T-helper 9 cell (primary cell): ENCODE results near the gene PARM1.

Experiments used
- DNase-seq: peaks from one replicate; pipeline ENCODE4 v3.0.0-alpha.2; 2020

PARM1 gene

DNA sequence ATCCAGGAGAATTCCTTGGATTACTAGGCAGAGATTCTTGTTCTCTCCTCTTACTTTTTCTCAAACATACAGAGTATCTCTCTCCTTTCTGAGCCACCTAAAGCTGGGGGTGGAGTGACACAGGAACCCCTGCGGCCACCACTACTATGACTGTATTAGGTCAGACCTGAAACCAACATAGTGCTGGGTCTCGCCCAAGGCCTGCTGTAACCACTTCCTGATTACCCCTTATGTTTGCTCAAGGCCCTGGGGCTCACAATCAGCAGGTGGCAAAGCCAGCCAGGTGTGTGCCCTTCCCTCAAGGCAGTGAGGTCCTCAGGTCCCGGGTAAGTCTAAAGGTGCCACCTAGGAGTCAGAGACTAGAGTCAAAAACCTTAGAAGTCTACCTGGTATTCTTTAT lies 166.4 kb downstream of the PARM1 start:
- DNase-seq, result no peak
